GM19468 (cell line): ENCODE results near the gene UBE2L5.

Experiments used
- ATAC-seq: cut with Tn5 transposase; IDR thresholded peaks from one replicate; pipeline ENCODE4 v1.9.1; 2021; ENCODE audit warnings: mild to moderate bottlenecking, moderate library complexity, moderate number of reproducible peaks; ENCODE audit not compliant: unreplicated experiment; ENCODE audit errors: extremely low read depth

Gene UBE2L5

DNA sequence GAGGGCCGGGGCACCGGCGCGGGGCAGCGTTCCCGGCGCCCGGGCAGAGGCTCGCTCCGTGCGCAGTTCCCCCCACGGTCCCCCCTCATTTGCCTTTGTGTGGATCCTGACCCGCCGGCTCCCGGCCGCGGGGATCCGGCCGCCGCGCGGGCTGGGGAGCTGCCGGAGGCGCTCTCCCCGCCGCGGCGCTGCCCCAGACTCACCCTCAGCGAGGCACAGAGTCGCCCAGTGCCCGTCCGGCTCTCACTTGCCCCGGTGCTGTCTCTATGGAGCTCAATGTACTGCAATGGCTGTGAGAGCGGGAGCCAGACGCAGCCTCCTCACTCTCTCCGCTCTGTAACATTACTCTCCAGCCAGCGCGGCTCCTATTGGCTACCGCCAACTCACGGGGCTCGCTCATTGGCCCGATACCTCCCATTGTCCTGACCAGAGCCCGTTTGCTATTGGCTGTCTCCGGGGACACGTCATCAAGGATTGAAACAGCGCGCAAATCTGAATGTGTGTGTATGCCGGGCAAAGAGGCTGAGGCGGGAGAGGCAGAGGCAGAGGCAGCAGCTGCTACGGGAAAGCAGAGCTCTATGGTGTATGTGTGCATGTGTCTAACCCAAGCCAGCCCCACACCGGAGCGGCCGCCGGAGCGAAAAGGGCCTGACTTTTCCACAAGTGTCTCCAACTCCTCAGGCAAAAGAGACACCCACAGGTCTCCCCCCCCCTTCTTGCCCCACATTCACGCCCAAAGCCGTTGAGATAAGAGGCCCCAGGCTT is 43.5 kb downstream of the UBE2L5 start, which contains the start of gene HMGB1:
Gene HMGB1, minus strand, starts transcription at position 344 of the 765 bp plus-strand sequence. CDS start 2,256 bp downstream, outside the sequence.
- ATAC-seq = peak; percentile 94

DNA sequence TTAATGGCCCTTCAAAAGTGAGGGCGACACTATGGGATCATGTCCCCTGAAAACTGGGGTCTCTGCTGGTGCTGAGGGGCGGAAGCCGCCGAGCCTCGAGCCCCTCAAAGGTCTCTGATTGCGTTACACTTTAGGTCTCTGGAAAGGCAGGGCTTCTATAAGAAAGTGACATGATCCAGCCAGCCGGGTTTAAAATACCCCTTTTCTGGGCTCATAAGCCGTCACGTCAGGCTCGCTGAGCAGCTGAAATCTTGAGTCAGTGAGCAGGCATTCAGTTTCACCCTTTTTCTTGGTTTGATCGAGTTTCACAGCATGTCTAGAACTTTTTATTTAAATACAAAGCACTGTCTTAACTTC is 44.0 kb downstream of the UBE2L5 start:
- ATAC-seq = no peak

DNA sequence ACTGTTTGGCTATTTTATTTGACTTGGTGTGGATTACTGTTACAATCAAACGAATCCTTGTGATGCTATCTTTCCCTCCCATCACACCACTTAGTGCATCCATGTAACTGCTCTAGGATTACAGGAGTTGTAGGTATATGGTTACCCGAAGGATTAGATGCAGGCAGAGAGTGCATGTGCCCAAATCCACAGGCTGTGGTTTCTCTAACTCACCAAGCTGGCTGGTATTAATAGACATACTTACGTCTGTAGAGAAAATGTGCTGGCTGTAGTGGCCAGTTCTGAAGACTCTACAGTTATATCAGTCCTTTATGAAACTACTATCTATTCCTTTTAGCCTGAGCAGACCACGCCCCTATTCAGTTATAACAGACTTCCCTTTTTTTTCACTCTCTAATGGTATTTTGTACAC is 44.6 kb downstream of the UBE2L5 start:
- ATAC-seq = no peak

DNA sequence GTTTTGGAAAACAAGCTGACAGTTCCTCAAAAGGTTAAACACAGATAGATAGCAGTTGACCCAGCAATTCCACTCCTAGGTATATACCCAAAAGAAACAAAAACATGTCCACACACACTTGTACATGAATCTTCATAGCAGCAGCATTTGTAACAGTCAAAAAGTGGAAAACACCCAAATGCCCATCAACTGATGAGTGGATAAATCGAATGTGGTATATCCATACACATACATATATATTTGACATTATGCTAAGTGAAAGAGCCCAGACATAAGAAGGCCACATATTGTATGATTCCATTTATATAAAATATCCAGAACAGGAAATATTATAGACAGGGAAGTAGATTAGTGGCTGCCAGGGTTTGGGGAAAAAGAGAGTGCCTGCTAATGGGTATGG is 51.4 kb downstream of the UBE2L5 start:
- no peak for ATAC-seq

DNA sequence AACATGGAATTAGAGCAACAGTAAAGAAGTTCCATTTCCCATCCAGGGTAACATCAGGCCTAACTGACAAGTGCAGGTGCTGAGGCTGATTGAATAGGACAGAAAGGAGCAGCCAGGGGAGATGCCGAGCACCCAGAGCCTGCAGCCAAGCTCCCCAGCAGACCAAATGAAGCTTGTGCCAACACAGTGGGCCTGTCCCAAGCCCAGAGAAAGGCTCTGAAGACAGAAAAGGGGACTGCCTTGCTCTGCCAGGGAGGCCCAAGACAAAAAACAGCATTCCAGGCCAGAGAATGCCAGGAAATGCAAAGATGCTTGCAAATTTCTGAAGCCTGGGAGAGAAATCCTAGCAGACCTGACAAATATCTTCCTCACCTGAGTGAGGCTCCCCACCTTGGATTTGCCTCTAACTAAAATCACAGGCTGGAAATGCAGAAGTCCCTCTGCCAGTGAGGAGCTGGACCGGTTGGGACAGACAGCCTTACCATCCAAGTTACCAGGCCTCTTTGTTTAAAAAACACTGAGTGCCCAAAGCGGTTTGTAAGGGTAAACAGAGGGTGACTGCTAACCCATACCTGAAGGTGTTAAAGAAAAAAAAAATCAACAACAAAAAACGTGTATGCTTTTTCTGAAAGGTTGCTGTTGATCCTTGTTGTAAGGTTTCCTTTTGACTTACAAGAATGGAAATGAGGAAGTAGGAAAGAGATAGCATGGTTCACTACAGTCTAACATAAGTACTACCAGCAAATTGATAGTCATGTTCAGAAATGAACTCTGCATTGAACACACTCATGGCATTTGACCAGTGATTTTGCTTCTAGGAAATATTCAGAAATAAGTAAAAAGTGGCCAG is 55.3 kb downstream of the UBE2L5 start:
- peak; percentile 25 for ATAC-seq
